Hepatocyte (in vitro differentiated cells): ENCODE measurements around the gene LRSAM1.

Experiments
- CTCF ChIP-seq: fragments of 200-600 bp; sonication (generic); IDR thresholded peaks from 2 replicates; pipeline ENCODE4 v1.5.1; 2016; ENCODE audit warnings: antibody characterized with exemption, mild to moderate bottlenecking; ENCODE audit not compliant: poor library complexity
- EZH2phosphoT487 ChIP-seq: fragments of 200-600 bp; sonication (generic); IDR thresholded peaks from one replicate; pipeline ENCODE4 v1.6.1; 2018; ENCODE audit warnings: antibody characterized with exemption, mild to moderate bottlenecking, low read depth, moderate library complexity; ENCODE audit not compliant: unreplicated experiment, severe bottlenecking

DNA sequence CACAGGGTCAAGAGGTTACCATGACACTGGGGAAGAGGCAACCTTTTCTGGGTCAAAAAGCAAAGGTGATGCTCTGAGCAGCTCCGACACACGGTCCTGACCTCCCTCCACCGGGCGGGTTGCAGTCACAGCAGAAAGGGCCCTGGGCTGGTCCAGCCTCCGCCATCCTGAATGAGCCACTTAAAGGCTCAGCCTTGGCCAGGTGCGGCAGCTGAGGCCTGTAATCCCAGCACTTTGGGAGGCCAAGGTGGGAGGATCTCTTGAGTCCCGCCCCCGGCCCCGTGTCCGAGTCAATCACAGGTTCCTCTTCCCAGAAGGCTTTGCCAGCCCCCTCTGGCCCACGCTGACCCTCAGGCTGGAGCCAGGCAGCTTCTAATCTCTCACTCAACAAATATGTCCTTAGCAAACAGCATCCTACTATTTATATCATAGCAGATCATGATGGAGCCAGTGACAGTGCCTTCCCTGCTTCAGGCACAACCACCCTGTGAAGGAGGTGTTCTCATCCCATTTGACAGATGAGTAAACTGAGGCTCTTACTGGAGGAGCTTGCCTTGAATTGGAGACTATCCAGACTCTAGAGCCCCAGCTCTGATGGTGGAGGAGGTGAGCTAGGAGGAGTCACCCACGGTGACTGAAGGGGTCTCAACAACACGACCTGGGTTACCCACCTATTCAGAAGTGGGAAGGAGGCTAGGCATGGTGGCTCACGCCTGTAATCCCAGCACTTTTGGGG, 79.1 kb downstream of the LRSAM1 start:
- no peak for TF ChIP-seq CTCF
- no peak for TF ChIP-seq EZH2phosphoT487
